ENCODE results near the gene NPLOC4.

The NPLOC4 gene

DNA sequence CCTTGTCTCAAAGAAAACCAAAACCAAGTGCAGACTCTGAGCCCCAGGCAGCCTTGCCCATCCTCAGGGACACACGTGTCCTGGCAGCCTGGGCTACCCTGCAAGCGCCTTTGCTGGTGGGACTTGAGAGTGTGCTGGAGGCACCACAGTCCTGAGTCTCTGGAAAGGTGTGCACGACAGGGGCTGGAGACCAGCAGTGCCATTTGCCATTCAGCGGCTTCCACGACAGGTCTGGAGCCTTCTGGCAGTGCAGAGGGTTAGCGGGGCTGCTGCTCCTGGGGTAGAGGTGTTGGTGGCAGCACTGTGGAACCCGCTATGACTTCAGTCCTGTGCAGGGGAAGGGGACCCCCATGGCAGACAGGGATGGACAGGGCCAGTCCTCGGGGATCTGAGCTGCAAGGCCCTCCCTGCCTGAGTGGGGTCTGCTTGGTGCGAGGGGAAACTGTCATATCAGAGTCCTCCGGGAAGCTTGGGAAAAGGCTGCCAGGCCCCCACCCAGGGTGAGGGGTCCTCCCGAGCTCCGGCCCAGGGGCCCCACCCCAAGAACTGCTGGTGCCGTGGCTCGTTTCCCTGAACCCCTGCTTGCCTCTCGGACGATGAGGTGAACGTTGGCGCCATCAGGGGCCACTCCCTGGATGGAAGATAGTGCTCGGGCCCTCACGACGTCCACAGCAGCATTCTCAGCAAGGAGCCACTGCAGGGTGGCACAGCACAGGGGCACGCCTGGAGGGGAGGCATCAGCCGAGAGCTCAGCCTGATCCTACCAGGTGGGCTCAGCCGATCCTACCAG is 91.6 kb downstream of the NPLOC4 start:
- no peak for DNase-seq

- no peak for DNase-seq
Measured at GRCh38 chr17:81544281-81544974, 92.5 kb downstream of the NPLOC4 start.

- DNase-seq: no peak
Measured at GRCh38 chr17:81543756-81544155, 93.2 kb downstream of the NPLOC4 start.

DNA sequence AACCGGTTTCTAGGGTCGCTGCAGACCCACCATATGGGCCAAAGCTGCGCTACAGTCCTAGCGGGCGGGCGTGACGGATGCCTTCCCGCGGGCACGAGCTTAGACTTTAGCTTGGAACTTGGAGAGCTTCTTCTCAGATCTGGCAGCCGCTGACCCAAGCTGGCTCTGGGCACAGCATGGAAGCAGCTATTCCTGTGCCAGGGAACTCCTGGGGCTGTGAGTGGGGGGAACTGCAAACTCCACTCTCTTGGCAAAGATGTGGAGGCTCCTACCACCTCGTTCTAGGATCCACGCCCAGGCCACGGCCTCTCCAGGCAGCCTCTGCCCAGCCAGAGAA is 93.6 kb downstream of the NPLOC4 start:
- DNase-seq: no peak

GRCh38 chr17:81542431-81543338 is 94.2 kb downstream of the NPLOC4 start:
- no peak for DNase-seq

GRCh38 chr17:81541123-81541522 is 95.8 kb downstream of the NPLOC4 start:
- DNase-seq: no peak

GRCh38 chr17:81540676-81541027 is 96.3 kb downstream of the NPLOC4 start:
- no peak for DNase-seq

DNA sequence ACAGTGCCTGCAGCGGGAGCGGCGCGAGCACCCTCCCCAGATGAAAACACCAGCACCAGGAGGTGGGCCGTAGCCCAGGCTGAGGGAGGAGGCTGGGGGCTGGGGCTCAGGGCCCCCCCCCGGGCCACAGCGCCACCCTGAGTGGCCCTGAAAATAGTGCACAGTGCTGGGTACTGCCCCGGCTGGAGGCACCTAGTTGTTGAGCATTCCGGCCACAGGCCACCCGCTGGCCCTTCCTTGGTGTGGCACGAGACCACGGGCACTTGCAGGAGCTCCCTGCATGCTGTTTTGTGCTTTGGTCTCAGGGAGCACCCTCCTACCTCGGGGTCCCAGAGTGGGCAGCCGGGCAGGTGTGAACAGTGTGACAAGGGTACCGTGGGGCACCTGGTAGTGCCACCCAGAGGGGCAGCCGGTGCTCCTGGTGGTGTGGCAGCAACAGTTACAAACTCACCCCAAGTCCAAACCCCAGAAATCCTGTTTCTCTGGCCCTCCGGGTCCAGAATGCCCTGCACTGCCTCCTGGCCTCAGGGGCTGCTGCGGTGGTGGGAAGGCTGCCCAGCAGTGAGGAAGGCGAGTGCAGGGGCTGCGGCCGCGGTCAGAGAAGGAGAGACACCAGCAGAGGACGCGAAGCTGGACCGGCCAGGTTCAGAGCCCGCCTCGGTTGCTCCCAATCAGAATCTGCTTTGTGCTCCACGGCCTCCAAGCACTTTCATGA is 96.8 kb downstream of the NPLOC4 start:
- no peak for DNase-seq

GRCh38 chr17:81539571-81539900 is 97.4 kb downstream of the NPLOC4 start:
- no peak for DNase-seq

DNA sequence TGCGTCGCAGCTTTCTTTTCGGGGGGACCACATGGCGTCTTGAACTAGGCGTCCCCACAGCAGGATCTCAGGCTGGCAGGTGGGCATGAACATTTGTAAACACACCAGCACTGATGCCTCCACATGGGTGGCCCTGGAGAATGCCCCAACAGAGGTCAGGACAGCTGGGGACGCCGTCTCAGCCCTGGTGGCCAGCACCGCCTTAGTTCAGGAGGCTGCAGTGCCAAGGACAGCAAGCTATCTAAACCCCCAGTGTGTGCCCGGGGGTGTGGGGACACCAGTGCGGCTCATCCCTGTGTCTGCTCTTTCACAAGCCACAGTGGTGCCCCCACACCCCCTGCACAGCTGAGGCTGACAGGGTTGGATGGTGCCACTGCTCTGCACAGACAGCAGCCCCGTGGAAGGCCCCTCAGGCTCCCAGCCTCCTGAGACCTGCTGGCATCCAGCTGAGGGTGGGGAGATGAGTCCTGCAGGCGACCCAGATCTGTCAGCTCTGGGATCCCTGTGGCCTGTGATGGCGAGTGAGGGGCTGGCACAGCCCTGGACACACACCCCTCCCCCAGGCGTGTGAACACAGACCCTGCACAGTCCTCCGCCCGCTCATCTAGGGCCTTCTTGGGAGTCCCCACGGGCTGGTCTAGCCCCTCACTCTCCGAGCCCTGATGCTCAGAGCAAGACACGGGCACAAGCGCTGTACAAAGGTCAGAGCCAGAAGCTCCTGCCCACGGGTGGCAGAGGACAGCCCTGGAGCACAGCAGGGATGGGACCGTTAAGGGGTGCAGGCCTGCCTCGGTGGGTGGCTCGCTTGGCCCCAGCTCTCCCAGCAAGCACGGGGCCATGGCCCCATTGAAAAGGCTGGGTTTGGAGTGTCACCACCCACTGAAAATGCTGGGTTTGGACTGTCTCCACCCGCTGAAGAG is 98.0 kb downstream of the NPLOC4 start:
- no peak for DNase-seq

- DNase-seq: no peak
Measured at GRCh38 chr17:81537856-81538555, 98.9 kb downstream of the NPLOC4 start.

DNA sequence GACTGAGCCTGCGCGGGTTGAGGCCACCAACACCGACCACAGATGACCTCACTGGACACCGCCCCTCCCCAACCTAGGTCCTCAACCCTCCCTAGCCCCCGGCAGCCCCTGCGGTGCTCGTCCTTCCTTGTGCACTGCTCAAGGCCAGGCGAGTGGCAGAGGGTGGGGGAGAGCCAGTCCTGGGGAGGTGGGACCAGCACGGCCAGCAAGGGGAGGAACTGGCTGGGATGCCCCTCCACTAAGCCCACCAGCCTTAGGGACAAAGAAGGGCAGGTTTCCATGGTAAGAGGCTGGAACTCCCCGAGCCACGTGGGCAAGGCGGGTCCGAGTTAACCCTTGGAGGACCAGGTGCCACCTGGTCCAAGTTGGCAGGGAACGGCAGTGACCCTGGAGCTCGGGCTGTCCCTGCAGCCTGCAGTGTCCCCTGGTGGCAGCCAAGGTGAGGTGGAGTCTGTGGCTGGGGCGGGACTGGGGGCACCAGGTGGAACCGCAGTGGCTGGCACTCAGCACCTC is 99.5 kb downstream of the NPLOC4 start:
- DNase-seq: peak; percentile 37

- no peak for DNase-seq
Measured at GRCh38 chr17:81536299-81537290, 100.3 kb downstream of the NPLOC4 start.

- DNase-seq: no peak
Measured at GRCh38 chr17:81535480-81536298, 101.2 kb downstream of the NPLOC4 start.

- no peak for DNase-seq
Measured at GRCh38 chr17:81535007-81535328, 101.9 kb downstream of the NPLOC4 start.

GRCh38 chr17:81534157-81535006 is 102.5 kb downstream of the NPLOC4 start:
- no peak for DNase-seq

DNA sequence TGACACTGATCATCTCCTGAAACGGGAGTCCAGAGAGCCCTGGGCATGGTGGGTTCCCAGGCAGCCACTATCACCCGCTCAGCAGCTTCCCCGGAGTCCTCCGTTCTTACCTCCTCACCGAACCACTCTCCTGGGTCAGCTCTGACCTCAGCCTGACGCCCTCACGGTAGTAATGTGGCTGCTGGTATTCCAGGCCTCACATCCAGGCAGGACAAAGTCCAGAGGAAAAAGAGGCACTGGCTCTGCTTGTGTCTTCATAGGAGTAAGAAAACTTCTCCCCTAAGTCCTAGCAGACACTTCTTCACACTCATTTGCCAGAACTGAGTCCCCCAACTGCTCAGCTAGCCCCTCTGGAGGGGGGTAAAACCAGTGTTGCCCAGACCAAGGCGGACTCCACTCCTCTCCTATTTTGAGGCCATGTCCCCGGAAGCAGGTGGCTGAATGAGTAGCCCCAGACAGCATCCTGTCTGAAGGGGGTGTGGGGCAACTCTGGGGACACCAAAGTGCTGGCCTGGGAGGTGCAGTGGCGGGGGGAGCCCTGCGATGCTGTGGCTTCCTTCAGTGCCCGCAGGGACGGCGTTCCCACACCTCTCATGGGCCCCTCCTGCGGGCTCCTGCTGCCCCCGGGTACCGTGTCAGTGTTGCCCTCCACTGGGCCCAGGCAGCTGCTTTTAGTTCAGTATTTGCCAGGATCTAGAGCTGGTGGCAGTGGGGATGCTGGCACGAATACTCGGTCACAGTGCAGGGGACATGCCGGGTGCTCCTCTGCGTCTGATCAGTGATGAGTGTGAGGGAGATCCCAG is 103.4 kb downstream of the NPLOC4 start:
- DNase-seq: no peak

Measured in activated CD4-positive, alpha-beta T cell treated with anti-CD3 and anti-CD28 coated beads, Interleukin-2, amount 50 U/mL, for 48 hours (primary cell).